Endothelial cell of umbilical vein (primary cell): ENCODE data around the gene PITPNM2. TPM values are rescaled to one million over a fixed set of nuclear protein-coding genes. Genes with fewer than 3 reads are reported as not detected.

Experiments
- BruUV-seq: library from RNA; stranded (reverse); fragments of 400-500 nt; replicated peaks from 2 replicates; lab custom pipeline; 2021; lab: Mats Ljungman, UMichigan
- CTCF ChIA-PET: fragments of 300-600, 350-600 bp; sonication (Branson Sonifier 250); formaldehyde crosslinking; loops from one replicate; lab custom pipeline; 2021; ENCODE audit warnings: antibody characterized with exemption, inconsistent platforms; lab: Charles Lee
- POLR2A ChIA-PET: fragments of 300-600, 350-600 bp; sonication (Branson Sonifier 250); formaldehyde crosslinking; loops from one replicate; lab custom pipeline; 2021; ENCODE audit warnings: antibody characterized with exemption, inconsistent platforms; lab: Charles Lee
- DNase-seq: peaks from one replicate; pipeline ENCODE4 v3.0.0-alpha.2; 2011; ENCODE audit warnings: low read depth, low spot score
- FAIRE-seq: peaks from 2 replicates; lab custom pipeline; 2011; peaks lifted over from hg19 to GRCh38; lab: Jason Lieb, UNC
- H2AFZ ChIP-seq: 2 replicates; pipeline ENCODE4 v1.6.0; 2012; ENCODE audit warnings: low read depth, low read length, control low read depth, inconsistent platforms
- H3K27ac ChIP-seq: 2 replicates; pipeline ENCODE4 v1.5.1; 2011; ENCODE audit warnings: low read depth, mild to moderate bottlenecking, control low read depth, low read length, moderate library complexity; ENCODE audit not compliant: insufficient read depth
- H3K27me3 ChIP-seq, 2 experiments: 2 replicates each; pipeline versions ENCODE4 v1.6.0 to v1.6.1; 2011; ENCODE audit warnings: low read length in 2 of 2, mixed read lengths in 1 of 2; ENCODE audit not compliant: control insufficient read depth in 2 of 2, insufficient read depth in 2 of 2
- H3K36me3 ChIP-seq, 2 experiments: 2 replicates in 1 of 2; 3 replicates in 1 of 2; pipeline ENCODE4 v1.5.1; 2011; ENCODE audit warnings: low read length in 2 of 2, mild to moderate bottlenecking in 1 of 2, moderate library complexity in 1 of 2; ENCODE audit not compliant: control insufficient read depth in 2 of 2, insufficient read depth in 2 of 2; ENCODE audit errors: extremely low read depth in 1 of 2
- H3K4me1 ChIP-seq: 3 replicates; pipeline ENCODE4 v1.5.1; 2011; ENCODE audit warnings: mild to moderate bottlenecking, low read length; ENCODE audit not compliant: control insufficient read depth, insufficient read depth; ENCODE audit errors: extremely low read depth
- H3K4me2 ChIP-seq: 2 replicates; pipeline ENCODE4 v1.6.1; 2011; ENCODE audit warnings: low read length, control low read depth, mixed read lengths; ENCODE audit not compliant: insufficient read depth
- H3K4me3 ChIP-seq, 3 experiments: fragments of 200-600 bp in 1 of 3; sonication (generic), shearing (Covaris generic) in 1 of 3; replicated peaks in 1 of 3; 2 replicates each; pipeline ENCODE4 v1.5.1; 2011 to 2016; ENCODE audit warnings: control low read depth in 3 of 3, low read length in 3 of 3, mild to moderate bottlenecking in 2 of 3, inconsistent platforms in 1 of 3, low read depth in 1 of 3, moderate library complexity in 1 of 3; ENCODE audit not compliant: insufficient read depth in 1 of 3
- H3K79me2 ChIP-seq: 2 replicates; pipeline ENCODE4 v1.6.0; 2012; ENCODE audit warnings: low read length, inconsistent platforms; ENCODE audit not compliant: control insufficient read depth, insufficient read depth
- H3K9ac ChIP-seq: replicated peaks from 2 replicates; pipeline ENCODE3; 2011; ENCODE audit warnings: low read length, control low read depth; ENCODE audit not compliant: insufficient read depth; ENCODE audit errors: extremely low read depth
- H3K9me1 ChIP-seq: replicated peaks from 3 replicates; pipeline ENCODE4 v1.6.0; 2011; ENCODE audit warnings: mild to moderate bottlenecking, low read length; ENCODE audit not compliant: control insufficient read depth, insufficient read depth; ENCODE audit errors: extremely low read depth
- H3K9me3 ChIP-seq: replicated peaks from 2 replicates; pipeline ENCODE4 v1.5.1; 2012; ENCODE audit warnings: low read length, inconsistent platforms; ENCODE audit not compliant: control insufficient read depth, insufficient read depth
- H4K20me1 ChIP-seq: replicated peaks from 2 replicates; pipeline ENCODE3; 2011; ENCODE audit warnings: mild to moderate bottlenecking, low read length; ENCODE audit not compliant: control insufficient read depth, insufficient read depth; ENCODE audit errors: extremely low read depth
- EZH2 ChIP-seq: IDR thresholded peaks from 2 replicates; pipeline ENCODE4 v1.6.1; 2012; ENCODE audit warnings: borderline replicate concordance, low read depth, mild to moderate bottlenecking, moderate library complexity, low read length, inconsistent platforms; ENCODE audit not compliant: severe bottlenecking
- FOS ChIP-seq: IDR thresholded peaks from 2 replicates; pipeline ENCODE4 v1.6.1; 2011; ENCODE audit warnings: mild to moderate bottlenecking, low read length, moderate library complexity, borderline replicate concordance; ENCODE audit not compliant: insufficient read depth
- GATA2 ChIP-seq: IDR thresholded peaks from 2 replicates; pipeline ENCODE4 v1.7.0; 2011; ENCODE audit warnings: low read depth, mild to moderate bottlenecking, moderate library complexity, mixed read lengths, low read length; ENCODE audit not compliant: insufficient read length, insufficient read depth
- JUN ChIP-seq: IDR thresholded peaks from 2 replicates; pipeline ENCODE4 v1.6.1; 2011; ENCODE audit warnings: borderline replicate concordance, low read depth; ENCODE audit not compliant: insufficient read length, insufficient read depth
- MYC ChIP-seq: IDR thresholded peaks from one replicate; pipeline ENCODE4 v1.6.1; 2011; ENCODE audit warnings: mild to moderate bottlenecking, low read depth, low read length
- POLR2A ChIP-seq: IDR thresholded peaks from 2 replicates; pipeline ENCODE4 v1.6.1; 2012; ENCODE audit warnings: low read depth, mild to moderate bottlenecking, control low read depth, low read length
- POLR2AphosphoS5 ChIP-seq: IDR thresholded peaks from 2 replicates; pipeline ENCODE4 v1.6.1; 2012; ENCODE audit warnings: low read depth, mild to moderate bottlenecking, control low read depth, low read length, moderate library complexity; ENCODE audit not compliant: insufficient read depth
- dilution Hi-C: fragments of 300-500 bp; cut with MboI; formaldehyde crosslinking; loops from one replicate; pipeline ENCODE4 v1.15.0; 2019; ENCODE audit warnings: low sequenced_read_pairs; ENCODE audit not compliant: extremely low pct_ligation_motif_present
- intact Hi-C: fragments of 100-400 bp; cut with micrococcal nuclease; formaldehyde crosslinking; loops from one replicate; pipeline ENCODE4 v1.10.0; 2022
- polyA plus RNA-seq, 4 experiments: library from polyadenylated mRNA; depleted of rRNA in 3 of 4; stranded (reverse) in 3 of 4; unstranded in 1 of 4; fragments of >200 nt; gene quantifications; 2 replicates each; pipeline versions ENCODE4 v1.2.1 to v1.2.3, GENCODE V29; 2011 to 2012; ENCODE audit warnings: missing spikeins in 1 of 4
- total RNA-seq: library from RNA; stranded (reverse); gene quantifications from 2 replicates; pipeline ENCODE4 v1.2.3, GENCODE V29; 2021
- TF ChIP-seq, protein P1 (sequence below), 2 donors: IDR thresholded peaks; 1 replicate in 1 of 2; 2 replicates in 1 of 2; pipeline ENCODE4 v1.5.1; 2011; ENCODE audit warnings: low read length in 2 of 2, mild to moderate bottlenecking in 2 of 2, moderate library complexity in 2 of 2, control low read depth in 1 of 2, inconsistent platforms in 1 of 2, low read depth in 1 of 2; ENCODE audit not compliant: insufficient read depth in 1 of 2; ENCODE audit errors: extremely low read depth in 1 of 2
- TF ChIP-seq, protein P2 (sequence below): IDR thresholded peaks from 2 replicates; pipeline ENCODE4 v1.6.1; 2011; ENCODE audit not compliant: insufficient read depth, insufficient read length

The PITPNM2 gene
- total and polyA plus RNA-seq, 2 donors (not counting 3 experiments of a cell fraction or from before 2014, with no cell fraction given), result 4.2 to 15.9 TPM

DNA sequence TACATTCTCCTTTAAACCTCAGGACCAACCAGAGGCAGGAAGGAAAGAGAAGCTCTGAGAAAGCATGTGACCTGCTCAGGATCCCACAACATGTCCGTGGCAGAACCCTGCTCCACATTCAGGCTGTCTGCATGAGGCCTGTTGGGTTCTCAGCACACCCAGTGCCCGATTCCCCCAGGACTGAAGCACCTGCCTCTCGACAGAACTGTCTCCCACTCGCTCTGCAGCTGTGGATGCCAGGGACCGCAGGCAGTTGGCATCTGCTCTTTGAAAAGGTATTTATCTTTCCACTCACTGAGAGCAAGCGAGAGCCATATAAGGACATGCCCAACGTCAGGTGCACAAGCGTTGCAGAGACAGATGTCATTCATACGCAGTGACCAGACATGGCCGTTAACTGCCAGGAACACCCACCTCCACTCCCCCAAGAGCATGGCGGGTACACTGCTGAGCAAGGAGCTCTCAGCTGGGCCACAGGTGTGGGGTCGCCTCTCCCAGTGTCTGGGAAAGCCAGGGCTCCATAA lies 18.9 kb downstream of the PITPNM2 start:
- H3K79me2 ChIP-seq, result peaks cover 2% of the 10 kb centered on the region
- DNase-seq, result no peak

More for the DNA sequence above, 18.9 kb downstream of the PITPNM2 start:
- FAIRE-seq, result no peak
- Histone ChIP-seq H3K4me1 (peaks cover 2% of the 10 kb centered on the region), H3K9me1 (no peaks in the 10 kb centered on the region), H3K9me3 (no peaks in the 10 kb centered on the region), H3K36me3 (no peaks in the 10 kb centered on the region), H3K4me2 (no peak overlapping the region), H4K20me1 (no peaks in the 10 kb centered on the region), H3K27me3 (no peaks in the 10 kb centered on the region), H3K27ac (no peak overlapping the region), H3K4me3 (no peak overlapping the region), H2AFZ (no peak overlapping the region), H3K9ac (no peak overlapping the region)
- no TSS peak for BruUV-seq
- ChIA-PET POLR2A (no interaction called here), CTCF (no interaction called here)
- dilution Hi-C loops (no loop called here), intact Hi-C loops (no loop called here)
- TF ChIP-seq, protein P1, sequence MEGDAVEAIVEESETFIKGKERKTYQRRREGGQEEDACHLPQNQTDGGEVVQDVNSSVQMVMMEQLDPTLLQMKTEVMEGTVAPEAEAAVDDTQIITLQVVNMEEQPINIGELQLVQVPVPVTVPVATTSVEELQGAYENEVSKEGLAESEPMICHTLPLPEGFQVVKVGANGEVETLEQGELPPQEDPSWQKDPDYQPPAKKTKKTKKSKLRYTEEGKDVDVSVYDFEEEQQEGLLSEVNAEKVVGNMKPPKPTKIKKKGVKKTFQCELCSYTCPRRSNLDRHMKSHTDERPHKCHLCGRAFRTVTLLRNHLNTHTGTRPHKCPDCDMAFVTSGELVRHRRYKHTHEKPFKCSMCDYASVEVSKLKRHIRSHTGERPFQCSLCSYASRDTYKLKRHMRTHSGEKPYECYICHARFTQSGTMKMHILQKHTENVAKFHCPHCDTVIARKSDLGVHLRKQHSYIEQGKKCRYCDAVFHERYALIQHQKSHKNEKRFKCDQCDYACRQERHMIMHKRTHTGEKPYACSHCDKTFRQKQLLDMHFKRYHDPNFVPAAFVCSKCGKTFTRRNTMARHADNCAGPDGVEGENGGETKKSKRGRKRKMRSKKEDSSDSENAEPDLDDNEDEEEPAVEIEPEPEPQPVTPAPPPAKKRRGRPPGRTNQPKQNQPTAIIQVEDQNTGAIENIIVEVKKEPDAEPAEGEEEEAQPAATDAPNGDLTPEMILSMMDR (IDR thresholded peaks at IDR 0.05; ENCODE audit: extremely low read depth in 1 of 2, insufficient read depth in 1 of 2, low read depth in 1 of 2, low read length in 2 of 2), result no peak
- TF ChIP-seq POLR2AphosphoS5, result no peak
- TF ChIP-seq FOS, result no peak
- TF ChIP-seq, protein P2, sequence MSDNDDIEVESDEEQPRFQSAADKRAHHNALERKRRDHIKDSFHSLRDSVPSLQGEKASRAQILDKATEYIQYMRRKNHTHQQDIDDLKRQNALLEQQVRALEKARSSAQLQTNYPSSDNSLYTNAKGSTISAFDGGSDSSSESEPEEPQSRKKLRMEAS, result no peak
- no peak for TF ChIP-seq EZH2
- no peak for TF ChIP-seq GATA2
- no peak for TF ChIP-seq JUN
- no peak for TF ChIP-seq POLR2A
- no peak for TF ChIP-seq MYC
